Activated T-cell treated with anti-CD3 and anti-CD28 coated beads, Interleukin-2, amount 50 U/mL, for 72 hours (primary cell): Measurements from ENCODE around the gene ARHGAP10. TPM values are rescaled to one million over a fixed set of nuclear protein-coding genes. Genes with fewer than 3 reads are reported as not detected.

Experiments used
- ATAC-seq, 2 donors: fragments of 150-1000 bp; cut with Tn5 transposase; replicated peaks in 1 of 2; 2 replicates each; pipeline ENCODE4 v1.10.0; 2021; ENCODE audit warnings: moderate library complexity in 2 of 2, mild to moderate bottlenecking in 1 of 2
- DNase-seq, 2 donors: peaks; one replicate each; pipeline ENCODE4 v3.0.0; 2021 to 2022; ENCODE audit warnings: mixed read lengths in 1 of 2
- H3K27ac Mint-ChIP-seq: one replicate; pipeline ENCODE4 v1.8.0; 2022; ENCODE audit warnings: mild to moderate bottlenecking, moderate library complexity, mixed read lengths
- H3K27me3 Mint-ChIP-seq: one replicate; pipeline ENCODE4 v1.8.0; 2022; ENCODE audit warnings: low read depth, mixed read lengths
- H3K36me3 Mint-ChIP-seq, 2 donors: one replicate each; pipeline ENCODE4 v1.8.0; 2022; ENCODE audit warnings: mixed read lengths in 2 of 2, mild to moderate bottlenecking in 1 of 2; ENCODE audit not compliant: insufficient read depth in 2 of 2
- H3K4me1 Mint-ChIP-seq: one replicate; pipeline ENCODE4 v1.8.0; 2022; ENCODE audit warnings: low read depth, mixed read lengths
- H3K4me3 Mint-ChIP-seq, 2 donors: one replicate each; pipeline ENCODE4 v1.8.0; 2022; ENCODE audit warnings: mild to moderate bottlenecking in 2 of 2, mixed read lengths in 2 of 2, moderate library complexity in 2 of 2
- H3K9me3 Mint-ChIP-seq, 2 donors: one replicate each; pipeline ENCODE4 v1.8.0; 2022; ENCODE audit warnings: mixed read lengths in 2 of 2
- total RNA-seq, 2 donors: library from RNA; stranded (reverse); gene quantifications; one replicate each; pipeline ENCODE4 v1.2.3, GENCODE V29; 2022

The ARHGAP10 gene
- total RNA-seq, 2 donors from 2014 or later: 9.3 to 12.4 TPM

DNA sequence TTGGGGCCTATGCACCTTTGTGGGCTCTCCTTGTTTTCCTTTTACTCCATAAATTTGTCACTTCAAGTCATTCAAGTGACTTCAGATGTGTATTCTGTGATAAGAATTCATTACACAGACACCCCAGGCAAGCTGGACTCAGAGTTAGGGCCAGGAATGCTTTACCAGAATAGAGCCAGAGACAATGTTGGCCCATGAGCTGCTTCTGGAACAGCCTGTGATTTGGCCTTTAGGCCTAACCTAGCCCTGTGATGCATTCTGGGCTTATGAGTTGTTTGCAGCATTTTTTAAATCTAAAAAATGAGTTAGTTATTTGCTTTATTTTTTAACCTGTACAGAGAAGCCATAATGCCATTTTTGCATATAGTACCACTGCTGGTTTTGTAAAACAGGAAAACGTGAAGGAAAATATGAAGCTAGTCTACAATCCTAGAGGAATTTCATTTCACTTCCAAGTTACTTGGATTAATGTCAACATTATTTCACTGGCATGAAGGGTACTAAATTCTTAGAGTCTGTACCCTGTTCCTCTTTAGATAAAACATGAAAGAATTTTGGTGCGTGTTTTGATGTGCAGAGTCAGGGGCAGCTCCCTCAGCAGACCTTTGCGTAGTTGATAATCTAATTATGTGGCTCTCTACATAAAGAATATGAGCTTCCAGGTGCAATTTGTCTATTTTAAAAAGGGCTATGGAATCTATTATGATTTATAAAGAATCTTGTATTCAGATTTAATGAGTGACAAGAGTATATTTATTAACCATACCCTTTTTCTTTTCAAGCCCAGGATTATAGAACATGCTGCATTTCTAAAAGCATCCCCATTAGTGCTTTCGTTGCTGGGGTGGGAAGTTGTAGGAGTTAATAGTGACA, 84.7 kb downstream of the ARHGAP10 start:
- H3K4me3 Mint-ChIP-seq: no peak overlapping the region
- ATAC-seq (no peak), DNase-seq (no peak)
- H3K9me3 Mint-ChIP-seq: no peaks in the 10 kb centered on the region
- H3K27me3 Mint-ChIP-seq: no peaks in the 10 kb centered on the region
- H3K27ac Mint-ChIP-seq: no peak overlapping the region
- peaks cover 10% of the 10 kb centered on the region for H3K4me1 Mint-ChIP-seq
- H3K36me3 Mint-ChIP-seq: no peaks in the 10 kb centered on the region

DNA sequence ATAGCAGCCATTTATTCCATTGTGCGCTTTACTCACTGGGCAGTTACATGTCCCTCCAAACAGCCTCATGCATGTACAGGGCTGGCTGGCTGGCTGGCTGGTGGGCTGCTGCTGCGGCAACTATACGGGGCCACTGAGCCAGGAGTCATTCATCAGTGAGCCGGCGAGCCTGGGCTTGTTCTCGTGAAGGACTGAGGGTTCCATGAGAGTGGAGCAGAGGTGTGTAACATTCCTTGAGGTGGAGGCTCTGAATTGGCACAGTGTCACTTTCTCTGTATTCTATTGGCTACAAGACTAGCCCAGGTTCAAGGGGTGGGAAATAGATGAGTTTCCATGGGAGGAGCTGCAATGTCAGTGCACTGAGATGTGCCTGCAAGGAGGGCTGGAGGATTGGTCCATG, 89.1 kb downstream of the ARHGAP10 start:
- Mint-ChIP-seq H3K27ac (no peak overlapping the region), H3K27me3 (no peaks in the 10 kb centered on the region), H3K36me3 (no peaks in the 10 kb centered on the region), H3K4me3 (no peak overlapping the region), H3K4me1 (peaks cover 4% of the 10 kb centered on the region), H3K9me3 (no peaks in the 10 kb centered on the region)
- DNase-seq (no peak), ATAC-seq (no peak)

DNA sequence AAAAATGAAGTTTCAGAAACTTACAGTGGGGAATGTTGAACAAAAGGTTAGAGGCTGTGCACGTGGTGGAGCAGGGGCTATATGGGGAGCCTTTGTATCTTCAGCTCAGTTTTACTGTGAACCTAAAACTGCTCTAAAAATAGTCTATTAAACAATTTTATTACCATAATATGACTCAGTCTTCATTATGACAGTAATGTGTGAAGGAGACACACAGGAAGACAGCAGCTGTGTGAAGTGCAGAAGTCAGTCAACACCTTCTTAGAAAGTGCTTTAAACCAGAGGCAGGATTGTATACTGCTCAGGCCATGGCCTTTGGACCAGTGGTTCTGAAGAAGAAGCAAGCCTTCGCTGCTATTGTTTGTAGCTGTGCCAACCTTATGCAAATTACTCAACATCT, 89.7 kb downstream of the ARHGAP10 start:
- H3K4me3 Mint-ChIP-seq: no peak overlapping the region
- no peaks in the 10 kb centered on the region for H3K9me3 Mint-ChIP-seq
- no peaks in the 10 kb centered on the region for H3K36me3 Mint-ChIP-seq
- peak in 1 of 2 donors; percentile 42 for ATAC-seq
- H3K27me3 Mint-ChIP-seq: no peaks in the 10 kb centered on the region
- DNase-seq: no peak
- no peak overlapping the region for H3K27ac Mint-ChIP-seq
- no peaks in the 10 kb centered on the region for H3K4me1 Mint-ChIP-seq

DNA sequence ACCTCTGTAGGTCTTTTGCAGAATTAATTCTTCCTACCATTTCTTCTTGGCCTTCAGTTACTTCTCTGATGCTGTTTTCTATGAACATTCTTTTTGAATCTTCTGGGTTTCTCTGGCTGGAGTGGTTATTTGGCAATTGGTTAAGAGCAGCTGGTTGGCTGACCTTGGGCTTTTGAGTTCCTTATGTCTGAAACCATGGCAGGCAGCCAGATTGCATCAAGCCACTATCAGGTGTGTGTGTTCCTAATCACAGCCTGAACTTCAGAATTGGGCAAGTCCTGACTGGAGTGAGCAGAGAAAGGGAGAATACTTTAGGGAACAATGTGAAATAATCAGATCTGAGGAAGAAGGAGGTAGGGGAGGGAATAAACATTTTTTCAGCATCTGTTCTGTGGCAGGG, 90.2 kb downstream of the ARHGAP10 start:
- Mint-ChIP-seq H3K9me3 (no peaks in the 10 kb centered on the region), H3K27ac (no peak overlapping the region), H3K4me3 (no peak overlapping the region), H3K27me3 (no peaks in the 10 kb centered on the region), H3K36me3 (peaks cover 0 to 3% of the 10 kb centered on the region in 2 donors), H3K4me1 (no peaks in the 10 kb centered on the region)
- DNase-seq (no peak), ATAC-seq (no peak)

DNA sequence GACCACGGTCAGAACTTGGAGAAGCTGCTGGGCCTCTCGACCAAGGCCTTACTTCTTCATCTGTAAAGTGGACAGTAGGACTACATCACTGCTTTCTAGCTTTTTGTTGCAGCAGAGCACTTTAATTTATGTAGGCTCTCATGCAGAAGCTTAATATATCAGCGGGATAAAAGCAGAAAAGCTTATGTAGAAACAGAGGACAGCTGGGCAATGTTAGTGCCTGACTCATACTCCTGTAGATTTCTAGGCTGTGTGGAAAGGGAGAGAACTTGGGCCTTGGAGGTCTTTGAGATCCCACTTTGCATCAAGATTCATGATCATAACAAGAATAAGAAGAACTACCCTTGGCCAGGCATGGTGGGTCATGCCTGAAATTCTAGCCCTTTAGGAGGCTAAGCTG, 91.2 kb downstream of the ARHGAP10 start:
- DNase-seq: no peak
- Mint-ChIP-seq H3K27me3 (no peaks in the 10 kb centered on the region), H3K4me1 (no peaks in the 10 kb centered on the region), H3K36me3 (peaks cover 0 to 3% of the 10 kb centered on the region in 2 donors), H3K27ac (no peak overlapping the region), H3K9me3 (no peaks in the 10 kb centered on the region), H3K4me3 (no peak overlapping the region)
- ATAC-seq: no peak

DNA sequence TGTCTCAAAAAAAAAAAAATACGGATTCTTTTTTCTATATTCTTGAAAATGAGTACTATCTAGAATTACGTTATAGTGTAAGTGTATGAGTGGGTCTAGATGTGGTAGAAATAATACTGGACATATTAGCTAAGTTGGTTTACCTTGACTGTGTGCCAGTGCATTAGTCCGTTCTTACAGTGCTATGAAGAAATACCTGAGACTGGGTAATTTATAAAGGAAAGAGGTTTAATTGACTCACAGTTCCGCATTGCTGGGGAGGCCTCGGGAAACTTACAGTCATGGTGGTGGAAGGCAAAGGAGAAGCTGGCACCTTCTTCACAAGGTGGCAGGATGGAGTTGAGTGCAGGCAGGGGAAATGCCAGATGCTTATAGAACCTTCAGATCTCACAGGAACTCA, 92.4 kb downstream of the ARHGAP10 start:
- Mint-ChIP-seq H3K27ac (no peak overlapping the region), H3K27me3 (no peaks in the 10 kb centered on the region)

DNA sequence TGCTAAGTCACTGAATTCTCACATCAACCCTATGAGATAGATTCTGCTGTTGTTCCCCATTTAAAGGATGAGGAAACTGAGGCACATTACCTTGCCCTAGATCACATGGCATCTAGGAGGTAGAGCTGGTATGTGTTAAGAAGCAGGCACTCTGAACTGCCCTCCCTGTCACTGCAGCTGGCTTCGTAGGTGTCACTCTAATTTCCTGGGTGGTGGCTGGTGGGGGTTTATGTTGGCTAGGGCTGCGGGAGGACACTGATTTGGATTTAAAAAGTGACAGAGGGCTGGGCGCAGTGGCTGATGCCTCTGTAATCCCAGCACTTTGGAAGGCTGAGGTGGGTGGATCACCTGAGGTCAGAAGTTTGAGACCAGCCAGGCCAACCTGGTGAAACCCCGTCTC, 93.0 kb downstream of the ARHGAP10 start:
- no peaks in the 10 kb centered on the region for H3K27me3 Mint-ChIP-seq
- ATAC-seq (no peak), DNase-seq (no peak)
- no peak overlapping the region for H3K27ac Mint-ChIP-seq
- H3K9me3 Mint-ChIP-seq: no peaks in the 10 kb centered on the region
- H3K4me3 Mint-ChIP-seq: no peak overlapping the region
- no peaks in the 10 kb centered on the region for H3K4me1 Mint-ChIP-seq
- peaks cover 0 to 3% of the 10 kb centered on the region in 2 donors for H3K36me3 Mint-ChIP-seq

More for the DNA sequence above, 92.4 kb downstream of the ARHGAP10 start:
- Mint-ChIP-seq H3K4me1 (no peaks in the 10 kb centered on the region), H3K9me3 (no peaks in the 10 kb centered on the region), H3K4me3 (no peak overlapping the region), H3K36me3 (peaks cover 0 to 3% of the 10 kb centered on the region in 2 donors)
- no peak for DNase-seq
- ATAC-seq: no peak

DNA sequence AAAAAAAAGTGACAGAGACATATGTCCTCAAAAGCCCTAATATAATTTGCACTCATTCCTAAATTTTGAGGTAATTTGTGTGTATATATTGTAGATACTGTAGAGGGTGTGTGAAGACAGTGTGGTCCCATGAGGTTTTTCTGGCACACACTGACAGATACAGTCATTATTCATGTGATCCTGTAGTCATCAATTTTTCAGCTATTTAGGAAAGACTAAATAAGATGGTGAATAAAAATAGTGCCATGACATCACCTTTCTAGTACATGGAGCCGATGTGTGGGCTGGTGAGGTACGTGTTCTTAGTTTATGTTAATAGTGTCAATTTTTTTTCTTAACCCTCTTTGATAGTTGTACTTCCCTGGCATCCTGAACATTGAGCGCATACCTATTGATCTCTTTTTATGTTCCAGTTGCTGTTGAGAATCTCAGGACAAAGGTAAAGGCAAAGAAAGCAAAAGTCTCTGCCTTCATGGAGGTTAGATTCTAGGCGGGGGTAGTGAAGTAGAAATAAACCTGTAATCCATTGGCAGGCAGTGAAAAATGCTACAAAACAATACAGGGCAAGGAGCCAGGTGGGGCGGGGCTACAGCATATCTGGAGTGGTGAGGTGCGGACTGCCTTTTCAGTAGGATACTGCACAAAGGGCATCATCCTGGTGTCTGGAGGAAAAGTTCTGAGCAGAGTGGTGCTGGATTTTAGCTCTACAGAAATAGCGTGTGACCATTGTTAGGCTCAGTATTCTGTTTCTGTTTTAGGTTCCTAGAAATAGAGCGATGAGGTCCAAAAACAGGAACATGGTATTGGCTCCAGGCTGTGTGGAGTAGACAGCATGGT, 93.8 kb downstream of the ARHGAP10 start:
- H3K27ac Mint-ChIP-seq: no peak overlapping the region
- no peak overlapping the region for H3K4me3 Mint-ChIP-seq
- no peaks in the 10 kb centered on the region for H3K4me1 Mint-ChIP-seq
- ATAC-seq (no peak), DNase-seq (no peak)
- no peaks in the 10 kb centered on the region for H3K27me3 Mint-ChIP-seq
- peaks cover 0 to 3% of the 10 kb centered on the region in 2 donors for H3K36me3 Mint-ChIP-seq
- H3K9me3 Mint-ChIP-seq: no peaks in the 10 kb centered on the region

DNA sequence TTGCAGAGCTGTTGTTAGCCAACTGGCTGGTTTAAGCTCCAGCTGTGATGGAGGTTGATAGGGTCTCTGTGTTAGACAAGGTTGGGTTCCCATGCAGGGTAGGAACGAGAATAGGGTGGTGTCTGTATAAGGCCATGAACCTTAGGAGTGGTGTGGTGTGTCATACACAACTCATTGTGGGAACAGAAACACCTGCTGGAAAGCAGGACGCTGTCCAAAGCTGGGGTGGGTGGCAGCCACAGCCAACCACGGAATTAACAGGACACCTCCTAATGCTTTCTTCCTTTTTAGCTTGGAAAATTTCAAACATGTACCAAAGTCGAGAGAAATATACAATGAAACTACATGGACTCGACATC, 94.4 kb downstream of the ARHGAP10 start:
- H3K4me3 Mint-ChIP-seq: no peak overlapping the region

DNA sequence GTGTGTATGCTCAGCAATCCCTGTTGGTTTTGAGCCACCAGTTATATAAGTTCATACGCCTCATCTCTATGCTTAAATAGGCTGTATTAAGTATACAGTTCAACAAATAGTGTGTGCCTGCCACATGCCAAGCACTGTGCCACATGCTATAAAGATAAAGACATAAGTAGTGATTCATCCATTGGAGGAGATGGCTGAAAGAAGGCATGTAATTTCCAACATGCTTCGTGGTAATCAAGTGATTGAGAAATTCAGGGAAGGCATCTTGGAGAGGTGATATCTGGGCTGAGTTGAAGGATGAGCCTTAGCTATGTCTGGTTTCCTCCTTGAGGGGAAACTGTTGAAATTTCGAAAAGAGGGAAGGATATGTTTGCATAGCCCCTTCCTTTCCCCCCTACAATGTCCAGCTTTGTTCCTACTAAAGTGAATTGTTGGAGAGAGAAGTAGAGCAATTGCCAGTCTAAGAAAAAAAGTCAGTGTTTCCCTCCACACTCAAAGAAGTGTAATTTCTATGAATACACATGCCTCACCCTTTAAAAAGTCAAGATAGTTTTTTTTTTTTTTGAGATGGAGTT, 96.5 kb downstream of the ARHGAP10 start:
- peaks cover 12% of the 10 kb centered on the region for H3K4me1 Mint-ChIP-seq
- H3K27ac Mint-ChIP-seq: no peak overlapping the region
- peaks cover 0 to 5% of the 10 kb centered on the region in 2 donors for H3K36me3 Mint-ChIP-seq
- H3K9me3 Mint-ChIP-seq: no peaks in the 10 kb centered on the region
- no peak overlapping the region for H3K4me3 Mint-ChIP-seq
- H3K27me3 Mint-ChIP-seq: no peaks in the 10 kb centered on the region
- ATAC-seq (no peak), DNase-seq (no peak)

More for the DNA sequence above, 94.4 kb downstream of the ARHGAP10 start:
- no peaks in the 10 kb centered on the region for H3K4me1 Mint-ChIP-seq
- no peak for DNase-seq
- no peak overlapping the region for H3K27ac Mint-ChIP-seq
- no peaks in the 10 kb centered on the region for H3K27me3 Mint-ChIP-seq
- no peaks in the 10 kb centered on the region for H3K9me3 Mint-ChIP-seq
- no peak for ATAC-seq
- peaks cover 0 to 3% of the 10 kb centered on the region in 2 donors for H3K36me3 Mint-ChIP-seq

DNA sequence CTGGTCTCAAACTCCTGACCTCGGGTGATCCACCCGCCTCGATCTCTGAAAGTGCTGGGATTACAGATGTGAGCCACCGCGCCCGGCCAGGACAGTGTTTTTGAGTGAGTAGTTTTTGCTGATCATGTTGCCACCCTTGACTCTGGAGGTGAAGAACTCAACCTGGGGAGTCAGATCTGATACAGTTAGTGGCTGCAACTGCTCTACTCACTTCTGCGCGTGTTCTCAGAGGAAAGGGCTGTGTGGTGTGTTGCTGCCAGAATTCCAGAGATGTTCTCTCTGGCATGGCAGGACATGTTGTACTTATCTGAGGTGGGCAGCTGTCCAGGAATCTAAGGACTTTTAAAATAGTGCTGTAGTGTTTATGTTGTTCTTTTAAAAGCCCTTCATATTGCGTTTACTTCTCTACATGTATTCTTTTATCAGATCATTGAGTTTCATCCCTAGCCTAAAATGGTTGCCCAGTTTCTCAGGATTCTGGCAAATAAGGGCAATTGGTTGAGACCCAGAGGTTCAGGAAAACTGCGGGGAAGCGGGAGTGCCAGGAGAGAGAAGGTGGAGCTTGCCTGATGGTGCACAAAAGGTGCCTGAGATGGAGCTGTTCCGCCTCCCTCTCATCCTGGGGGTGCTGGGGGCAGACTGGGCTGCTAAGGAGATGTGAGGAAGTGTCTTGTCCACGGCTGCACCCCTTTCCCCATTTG, 97.7 kb downstream of the ARHGAP10 start:
- Mint-ChIP-seq H3K4me3 (no peak overlapping the region), H3K27ac (no peak overlapping the region), H3K36me3 (peaks cover 0 to 5% of the 10 kb centered on the region in 2 donors), H3K9me3 (no peaks in the 10 kb centered on the region), H3K27me3 (no peaks in the 10 kb centered on the region), H3K4me1 (peaks cover 18% of the 10 kb centered on the region)
- ATAC-seq (no peak), DNase-seq (no peak)

DNA sequence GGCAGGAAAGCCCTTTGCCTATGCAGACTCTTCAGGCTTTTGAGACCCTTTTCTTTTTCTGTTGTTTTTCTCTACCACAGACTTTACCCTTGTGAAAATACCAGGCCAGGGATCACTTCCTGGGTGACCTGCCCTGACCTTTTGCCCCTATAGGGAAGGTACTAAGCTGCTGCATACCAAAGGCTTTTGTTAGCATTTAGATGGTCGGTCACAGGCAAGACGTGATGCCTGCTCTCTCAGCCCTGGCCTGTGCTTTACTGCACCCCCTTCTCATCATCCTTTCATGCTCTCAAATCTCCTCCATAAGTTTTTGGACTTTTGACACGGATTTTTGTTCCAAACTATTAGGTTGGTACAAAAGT, 98.2 kb downstream of the ARHGAP10 start:
- DNase-seq: no peak
- H3K4me1 Mint-ChIP-seq: peaks cover 21% of the 10 kb centered on the region
- H3K4me3 Mint-ChIP-seq: no peak overlapping the region
- no peaks in the 10 kb centered on the region for H3K27me3 Mint-ChIP-seq
- no peak for ATAC-seq
- peaks cover 0 to 5% of the 10 kb centered on the region in 2 donors for H3K36me3 Mint-ChIP-seq
- no peak overlapping the region for H3K27ac Mint-ChIP-seq
- H3K9me3 Mint-ChIP-seq: no peaks in the 10 kb centered on the region

DNA sequence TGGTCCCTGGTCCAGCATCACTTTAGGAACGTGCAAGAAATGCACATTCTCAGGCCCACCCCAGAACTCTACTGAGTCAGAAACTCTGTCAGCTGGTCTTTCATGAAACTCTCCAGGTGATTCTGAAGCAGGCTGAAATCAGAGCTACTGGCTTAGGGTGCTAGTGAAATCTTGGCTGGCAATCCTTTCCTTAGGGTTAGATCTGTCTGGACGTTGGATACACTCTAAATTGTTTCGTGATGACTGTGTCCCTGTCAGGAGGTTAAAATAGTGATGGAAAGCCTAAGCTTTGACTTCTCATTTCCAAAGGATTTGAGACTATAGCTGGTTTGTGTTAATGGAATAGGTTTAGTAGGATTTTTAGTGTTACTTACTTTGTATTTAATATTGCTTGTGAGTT, 99.1 kb downstream of the ARHGAP10 start:
- H3K9me3 Mint-ChIP-seq: no peaks in the 10 kb centered on the region
- ATAC-seq (no peak), DNase-seq (no peak)
- no peak overlapping the region for H3K27ac Mint-ChIP-seq
- H3K4me3 Mint-ChIP-seq: no peak overlapping the region
- H3K27me3 Mint-ChIP-seq: no peaks in the 10 kb centered on the region
- H3K4me1 Mint-ChIP-seq: peaks cover 21% of the 10 kb centered on the region
- peaks cover 0 to 5% of the 10 kb centered on the region in 2 donors for H3K36me3 Mint-ChIP-seq
